Measurements from ENCODE around the gene RAB23.

RAB23 gene

GRCh38 chr6:57147401-57147800 lies 74.7 kb downstream of the RAB23 start:
- no peak overlapping the region for H3K4me3 ChIP-seq (ENCODE audit: control insufficient read depth, low read depth, low read length)
- no peak for DNase-seq (ENCODE audit: low read depth)
- TF ChIP-seq CTCF (conservative IDR thresholded peaks at IDR 0.05; ENCODE audit: control insufficient read depth, insufficient read depth, low read depth, low read length): no peak

GRCh38 chr6:57143690-57144089 lies 78.4 kb downstream of the RAB23 start:
- no peak for DNase-seq (ENCODE audit: low read depth)

GRCh38 chr6:57142178-57142525 lies 80.0 kb downstream of the RAB23 start:
- TF ChIP-seq CTCF (conservative IDR thresholded peaks at IDR 0.05; ENCODE audit: control insufficient read depth, insufficient read depth, low read depth, low read length): no peak
- DNase-seq (ENCODE audit: low read depth): no peak
- no peak overlapping the region for H3K4me3 ChIP-seq (ENCODE audit: control insufficient read depth, low read depth, low read length)

More at GRCh38 chr6:57143690-57144089, 78.4 kb downstream of the RAB23 start:
- no peak overlapping the region for H3K4me3 ChIP-seq (ENCODE audit: control insufficient read depth, low read depth, low read length)
- TF ChIP-seq CTCF (conservative IDR thresholded peaks at IDR 0.05; ENCODE audit: control insufficient read depth, insufficient read depth, low read depth, low read length): no peak

GRCh38 chr6:57141451-57142177 lies 80.5 kb downstream of the RAB23 start:
- no peak overlapping the region for H3K4me3 ChIP-seq (ENCODE audit: control insufficient read depth, low read depth, low read length)
- TF ChIP-seq CTCF (conservative IDR thresholded peaks at IDR 0.05; ENCODE audit: control insufficient read depth, insufficient read depth, low read depth, low read length): no peak
- DNase-seq (ENCODE audit: low read depth): no peak

- H3K4me3 ChIP-seq (ENCODE audit: control insufficient read depth, low read depth, low read length): no peak overlapping the region
- DNase-seq (ENCODE audit: low read depth): no peak
- no peak for TF ChIP-seq CTCF (conservative IDR thresholded peaks at IDR 0.05; ENCODE audit: control insufficient read depth, insufficient read depth, low read depth, low read length)
Measured at GRCh38 chr6:57138026-57138425, 84.1 kb downstream of the RAB23 start.

- DNase-seq (ENCODE audit: low read depth): no peak
- no peak for TF ChIP-seq CTCF (conservative IDR thresholded peaks at IDR 0.05; ENCODE audit: control insufficient read depth, insufficient read depth, low read depth, low read length)
Measured at GRCh38 chr6:57137350-57137749, 84.8 kb downstream of the RAB23 start.

More at GRCh38 chr6:57137350-57137749, 84.8 kb downstream of the RAB23 start:
- H3K4me3 ChIP-seq (ENCODE audit: control insufficient read depth, low read depth, low read length): no peak overlapping the region

Data from fibroblast of mammary gland (primary cell).